ENCODE measurements around the gene PCCA.

GRCh38 chr13:100234524-100235136 is 145.7 kb downstream of the PCCA start:
- TF ChIP-seq CTCF (IDR thresholded peaks at IDR 0.05) (no peak), POLR2A (IDR thresholded peaks at IDR 0.05) (no peak)
